Immature natural killer cell (primary cell): ENCODE measurements around the gene FMN2. TPM values are rescaled to one million over a fixed set of nuclear protein-coding genes. Genes with fewer than 3 reads are reported as not detected.
"Not testable (repeated sequence)": the region's sequence is repeated elsewhere in the genome, so short reads cannot be mapped to it uniquely, and the experiment has no call there.

Source experiments
- DNase-seq, 3 donors: peaks; one replicate each; pipeline ENCODE4 v3.0.0; 2022; ENCODE audit warnings: mixed read lengths in 1 of 3
- H3K27ac Mint-ChIP-seq, 6 donors: one replicate each; pipeline ENCODE4 v1.8.0; 2020; ENCODE audit warnings: mixed read lengths in 6 of 6, mild to moderate bottlenecking in 5 of 6, inconsistent platforms in 4 of 6, moderate library complexity in 3 of 6
- H3K27me3 Mint-ChIP-seq, 3 donors: one replicate each; pipeline ENCODE4 v1.8.0; 2020 to 2021; ENCODE audit warnings: low read depth in 3 of 3, mild to moderate bottlenecking in 3 of 3, mixed read lengths in 3 of 3, moderate library complexity in 3 of 3, inconsistent platforms in 1 of 3
- H3K36me3 Mint-ChIP-seq, 3 donors: one replicate each; pipeline ENCODE4 v1.8.0; 2020; ENCODE audit warnings: mixed read lengths in 3 of 3, inconsistent platforms in 2 of 3, mild to moderate bottlenecking in 2 of 3
- H3K4me1 Mint-ChIP-seq, 2 donors: one replicate each; pipeline ENCODE4 v1.8.0; 2020; ENCODE audit warnings: inconsistent platforms in 2 of 2, mild to moderate bottlenecking in 2 of 2, mixed read lengths in 2 of 2, moderate library complexity in 1 of 2
- H3K4me3 Mint-ChIP-seq, 5 donors: one replicate each; pipeline ENCODE4 v1.8.0; 2020; ENCODE audit warnings: mild to moderate bottlenecking in 5 of 5, mixed read lengths in 5 of 5, inconsistent platforms in 3 of 5, moderate library complexity in 3 of 5
- H3K9me3 Mint-ChIP-seq, 6 donors: one replicate each; pipeline ENCODE4 v1.8.0; 2020; ENCODE audit warnings: mild to moderate bottlenecking in 6 of 6, mixed read lengths in 6 of 6, inconsistent platforms in 4 of 6, moderate library complexity in 3 of 6
- polyA plus RNA-seq, 3 donors: library from polyadenylated mRNA; unstranded; fragments of 300-500 nt; fragmentation: Illumina TruSeq; gene quantifications; one replicate each; pipeline ENCODE4 v1.2.3, GENCODE V29; 2021

FMN2 gene
- polyA plus RNA-seq, 3 donors from 2014 or later = not detected

DNA sequence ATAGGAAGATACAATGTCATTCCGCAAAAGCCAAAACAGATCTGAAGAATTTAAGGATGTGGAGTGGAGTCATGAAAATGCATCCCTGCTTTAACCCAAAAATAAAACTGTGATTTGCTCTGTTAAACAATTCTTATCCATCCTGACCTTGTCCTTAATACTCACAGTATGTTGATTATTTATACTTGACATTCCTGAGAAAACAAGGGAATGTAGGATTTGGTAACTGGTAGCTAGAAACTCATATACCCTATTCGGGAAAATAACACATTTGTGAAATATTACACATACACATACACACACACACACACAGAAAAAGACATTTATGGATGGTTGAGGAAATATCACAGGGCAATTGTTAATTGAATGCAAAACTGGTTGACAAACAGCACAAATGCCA, 80.2 kb downstream of the FMN2 start:
- Mint-ChIP-seq H3K27me3 (peaks cover 0 to 6% (median 0%) of the 10 kb centered on the region in 3 donors), H3K9me3 (peaks cover 0 to 3% (median 0%) of the 10 kb centered on the region in 6 donors), H3K36me3 (no peaks in the 10 kb centered on the region), H3K4me1 (no peaks in the 10 kb centered on the region), H3K4me3 (no peak overlapping the region), H3K27ac (no peak overlapping the region)
- no peak for DNase-seq

DNA sequence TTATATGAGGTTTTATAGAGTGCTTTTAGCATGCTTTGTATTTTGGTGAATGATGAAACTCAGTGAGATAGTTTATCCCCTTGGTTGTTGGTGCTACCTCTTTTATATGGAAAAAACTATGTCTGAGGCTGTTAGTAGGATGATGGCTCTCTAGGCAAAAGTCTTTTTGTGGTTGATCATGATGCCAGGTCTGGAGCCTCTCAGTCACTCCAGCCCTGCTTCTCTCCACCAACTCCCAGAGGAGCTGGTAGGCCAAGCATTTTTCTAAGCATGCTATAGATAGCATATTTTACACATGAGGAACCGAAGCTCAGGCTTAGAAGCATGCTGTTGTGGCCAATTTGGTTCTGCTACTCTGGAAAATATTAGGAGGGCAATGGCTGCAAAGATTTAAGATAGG, 82.2 kb downstream of the FMN2 start:
- Mint-ChIP-seq H3K4me1 (no peaks in the 10 kb centered on the region), H3K36me3 (no peaks in the 10 kb centered on the region), H3K27ac (no peak overlapping the region), H3K9me3 (peaks cover 0 to 3% (median 0%) of the 10 kb centered on the region in 6 donors), H3K27me3 (peaks cover 0 to 6% (median 0%) of the 10 kb centered on the region in 3 donors), H3K4me3 (no peak overlapping the region)
- DNase-seq = no peak

DNA sequence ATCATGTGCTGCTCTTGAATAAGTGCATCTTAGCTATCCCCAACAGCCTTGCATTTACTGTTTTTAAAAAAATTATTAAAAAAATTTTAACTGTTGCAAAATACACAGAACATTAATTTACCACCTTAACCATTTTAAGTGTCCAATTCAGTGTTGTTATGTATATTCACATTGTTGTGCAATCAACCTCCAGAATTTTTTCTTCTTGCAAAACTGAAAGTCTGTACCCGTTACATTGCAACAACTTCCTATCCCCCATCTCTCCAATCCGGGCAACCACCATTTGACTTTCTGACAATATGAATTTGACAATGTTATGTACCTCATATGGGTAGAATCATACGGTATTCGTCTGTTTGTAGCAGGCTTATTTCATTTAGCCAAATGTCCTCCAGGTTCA, 83.1 kb downstream of the FMN2 start:
- no peak overlapping the region for H3K4me3 Mint-ChIP-seq
- H3K4me1 Mint-ChIP-seq = no peaks in the 10 kb centered on the region
- DNase-seq = no peak
- peaks cover 0 to 6% (median 0%) of the 10 kb centered on the region in 3 donors for H3K27me3 Mint-ChIP-seq
- H3K36me3 Mint-ChIP-seq = no peaks in the 10 kb centered on the region
- H3K9me3 Mint-ChIP-seq = peaks cover 0 to 3% (median 0%) of the 10 kb centered on the region in 6 donors
- H3K27ac Mint-ChIP-seq = no peak overlapping the region

- Mint-ChIP-seq H3K4me1 (no peaks in the 10 kb centered on the region), H3K27ac (no peak overlapping the region)
These were observed 86.7 kb downstream of the FMN2 start for GRCh38 chr1:240178366-240178765.

DNA sequence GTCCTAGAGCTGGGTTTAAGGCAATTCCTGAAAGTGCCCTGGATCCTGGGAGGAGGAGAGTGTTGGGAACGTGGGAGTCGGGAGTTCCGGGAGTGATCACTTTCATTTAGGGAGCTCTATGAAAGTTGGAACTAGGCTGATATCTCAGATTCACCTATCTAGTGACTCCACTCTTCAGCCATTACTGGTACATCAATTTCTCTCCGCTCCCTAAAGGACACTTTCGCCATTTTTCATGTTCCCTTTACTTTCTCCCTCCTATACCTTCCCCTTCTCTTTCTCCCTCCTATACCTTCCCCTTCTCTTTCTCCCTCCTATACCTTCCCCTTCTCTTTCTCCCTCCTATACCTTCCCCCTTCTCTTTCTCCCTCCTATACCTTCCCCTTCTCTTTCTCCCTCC, 93.0 kb downstream of the FMN2 start:
- H3K27me3 Mint-ChIP-seq, H3K27ac Mint-ChIP-seq, H3K4me1 Mint-ChIP-seq, H3K9me3 Mint-ChIP-seq, DNase-seq, H3K4me3 Mint-ChIP-seq, H3K36me3 Mint-ChIP-seq: not testable (repeated sequence)

More at GRCh38 chr1:240178366-240178765, 86.7 kb downstream of the FMN2 start:
- no peak for DNase-seq
- H3K4me3 Mint-ChIP-seq = no peak overlapping the region
- H3K36me3 Mint-ChIP-seq = no peaks in the 10 kb centered on the region
- peaks cover 0 to 3% (median 0%) of the 10 kb centered on the region in 6 donors for H3K9me3 Mint-ChIP-seq
- peaks cover 0 to 6% (median 0%) of the 10 kb centered on the region in 3 donors for H3K27me3 Mint-ChIP-seq

GRCh38 chr1:240188139-240188538, 96.5 kb downstream of the FMN2 start:
- Mint-ChIP-seq H3K27ac (no peak overlapping the region), H3K4me3 (no peak overlapping the region), H3K36me3 (no peaks in the 10 kb centered on the region), H3K9me3 (no peaks in the 10 kb centered on the region), H3K4me1 (peaks cover 0 to 2% of the 10 kb centered on the region in 2 donors), H3K27me3 (peaks cover 5 to 10% (median 8%) of the 10 kb centered on the region in 3 donors)
- DNase-seq = no peak

GRCh38 chr1:240189386-240189989, 97.8 kb downstream of the FMN2 start:
- H3K36me3 Mint-ChIP-seq = no peaks in the 10 kb centered on the region
- no peaks in the 10 kb centered on the region for H3K9me3 Mint-ChIP-seq
- peaks cover 0 to 2% of the 10 kb centered on the region in 2 donors for H3K4me1 Mint-ChIP-seq
- no peak overlapping the region for H3K4me3 Mint-ChIP-seq
- DNase-seq = peak in 2 of 3 donors; percentile 8 to 25
- H3K27ac Mint-ChIP-seq = no peak overlapping the region
- peaks cover 7 to 10% (median 7%) of the 10 kb centered on the region in 3 donors for H3K27me3 Mint-ChIP-seq

GRCh38 chr1:240190881-240191401, 99.3 kb downstream of the FMN2 start:
- no peaks in the 10 kb centered on the region for H3K36me3 Mint-ChIP-seq
- H3K9me3 Mint-ChIP-seq = no peaks in the 10 kb centered on the region
- DNase-seq = no peak
- H3K27me3 Mint-ChIP-seq = peaks cover 3 to 8% (median 5%) of the 10 kb centered on the region in 3 donors
- H3K27ac Mint-ChIP-seq = no peak overlapping the region
- H3K4me1 Mint-ChIP-seq = peaks cover 0 to 2% of the 10 kb centered on the region in 2 donors
- H3K4me3 Mint-ChIP-seq = no peak overlapping the region

- Mint-ChIP-seq H3K4me1 (peaks cover 0 to 2% of the 10 kb centered on the region in 2 donors), H3K27me3 (peaks cover 0 to 5% (median 3%) of the 10 kb centered on the region in 3 donors), H3K27ac (no peak overlapping the region), H3K36me3 (no peaks in the 10 kb centered on the region), H3K9me3 (no peaks in the 10 kb centered on the region), H3K4me3 (no peak overlapping the region)
- DNase-seq = no peak
These were observed 101.2 kb downstream of the FMN2 start for GRCh38 chr1:240192851-240193250.

- Mint-ChIP-seq H3K9me3 (no peaks in the 10 kb centered on the region), H3K4me1 (peaks cover 0 to 2% of the 10 kb centered on the region in 2 donors), H3K27me3 (peaks cover 0 to 3% (median 2%) of the 10 kb centered on the region in 3 donors), H3K27ac (no peak overlapping the region), H3K36me3 (no peaks in the 10 kb centered on the region), H3K4me3 (no peak overlapping the region)
- no peak for DNase-seq
These were observed 102.0 kb downstream of the FMN2 start for GRCh38 chr1:240193679-240194078.

- no peaks in the 10 kb centered on the region for H3K9me3 Mint-ChIP-seq
- no peak for DNase-seq
- H3K4me3 Mint-ChIP-seq = no peak overlapping the region
- H3K27ac Mint-ChIP-seq = no peak overlapping the region
- peaks cover 0 to 2% of the 10 kb centered on the region in 2 donors for H3K4me1 Mint-ChIP-seq
- H3K27me3 Mint-ChIP-seq = peaks cover 0 to 3% (median 2%) of the 10 kb centered on the region in 3 donors
- H3K36me3 Mint-ChIP-seq = no peaks in the 10 kb centered on the region
These were observed 102.4 kb downstream of the FMN2 start for GRCh38 chr1:240194120-240194519.

DNA sequence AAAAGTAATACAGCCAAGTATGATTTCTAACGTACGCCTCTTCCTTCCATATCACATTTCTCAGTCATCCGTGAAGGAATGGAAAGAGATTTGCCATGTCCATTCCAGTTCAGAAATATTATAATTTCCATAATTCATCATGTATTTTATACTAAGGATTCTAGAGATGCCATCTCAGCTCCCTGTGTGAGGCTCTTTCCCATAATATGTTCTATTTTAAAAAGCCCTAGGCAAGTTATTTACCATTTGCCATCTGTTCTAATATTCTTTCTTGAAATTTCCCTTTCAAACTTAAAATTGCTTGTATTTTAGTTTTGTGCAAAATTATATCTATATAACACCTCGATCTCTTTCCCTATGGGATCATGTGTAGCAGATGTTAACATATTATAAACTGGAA, 106.7 kb downstream of the FMN2 start:
- Mint-ChIP-seq H3K27ac (no peak overlapping the region), H3K9me3 (peaks cover 0 to 5% (median 1%) of the 10 kb centered on the region in 6 donors), H3K4me3 (no peak overlapping the region), H3K4me1 (no peaks in the 10 kb centered on the region), H3K36me3 (no peaks in the 10 kb centered on the region), H3K27me3 (peaks cover 0 to 2% (median 0%) of the 10 kb centered on the region in 3 donors)
- no peak for DNase-seq

GRCh38 chr1:240199758-240200645, 108.3 kb downstream of the FMN2 start:
- DNase-seq = no peak
- Mint-ChIP-seq H3K4me3 (no peak overlapping the region), H3K36me3 (no peaks in the 10 kb centered on the region), H3K9me3 (peaks cover 0 to 5% (median 1%) of the 10 kb centered on the region in 6 donors), H3K27me3 (no peaks in the 10 kb centered on the region), H3K27ac (no peak overlapping the region), H3K4me1 (no peaks in the 10 kb centered on the region)

GRCh38 chr1:240201931-240202330, 110.2 kb downstream of the FMN2 start:
- H3K27me3 Mint-ChIP-seq = no peaks in the 10 kb centered on the region
- H3K27ac Mint-ChIP-seq = no peak overlapping the region
- no peaks in the 10 kb centered on the region for H3K36me3 Mint-ChIP-seq
- H3K4me1 Mint-ChIP-seq = no peaks in the 10 kb centered on the region
- H3K9me3 Mint-ChIP-seq = peaks cover 0 to 5% (median 1%) of the 10 kb centered on the region in 6 donors
- no peak for DNase-seq
- H3K4me3 Mint-ChIP-seq = no peak overlapping the region
